Thyroid gland (tissue), 4 donors: Measurements from ENCODE around the gene FRAS1.

Experiments used
- CTCF ChIP-seq, 6 experiments: fragments of 200-600 bp in 3 of 6; fragments of 450-650 bp in 3 of 6; sonication (generic) in 3 of 6; IDR thresholded peaks; one replicate each; pipeline ENCODE4 v1.5.1; 2016 to 2019; ENCODE audit warnings: antibody characterized with exemption in 6 of 6, mild to moderate bottlenecking in 2 of 6, inconsistent platforms in 1 of 6, moderate library complexity in 1 of 6
- POLR2A ChIP-seq, 2 donors: fragments of 450-650 bp; IDR thresholded peaks; one replicate each; pipeline ENCODE4 v1.6.1; 2017; ENCODE audit warnings: antibody characterized with exemption in 2 of 2, mild to moderate bottlenecking in 2 of 2, moderate library complexity in 1 of 2

GRCh38 chr4:78464265-78464664 is 407.1 kb downstream of the FRAS1 start:
- TF ChIP-seq CTCF (IDR thresholded peaks at IDR 0.05): no peak
- TF ChIP-seq POLR2A (IDR thresholded peaks at IDR 0.05): no peak
